ENCODE measurements around the gene ZFAND2B. TPM values are rescaled to one million over a fixed set of nuclear protein-coding genes. Genes with fewer than 3 reads are reported as not detected.

Gene ZFAND2B
- total RNA-seq, 3 donors from 2014 or later: 43.6 to 52.0 (median 45.0) TPM

GRCh38 chr2:219215871-219216534 is 9.4 kb downstream of the ZFAND2B start:
- H3K27me3 ChIP-seq: no peaks in the 10 kb centered on the region
- intact Hi-C loops (cut with DNase I; ENCODE audit: low total_unique reads): no loop called here
- peaks cover 9 to 17% of the 10 kb centered on the region in 2 donors for H3K4me1 ChIP-seq
- no peaks in the 10 kb centered on the region for H3K36me3 ChIP-seq
- no peak overlapping the region for H3K27ac ChIP-seq
- H3K4me3 ChIP-seq: no peak overlapping the region
- no peak for TF ChIP-seq CTCF (IDR thresholded peaks at IDR 0.05)
- no peak for TF ChIP-seq POLR2A (IDR thresholded peaks at IDR 0.05)
- TF ChIP-seq POLR2AphosphoS5 (IDR thresholded peaks at IDR 0.05): no peak
- no peaks in the 10 kb centered on the region for H3K9me3 ChIP-seq
- no peak for DNase-seq (ENCODE audit: low spot score in 2 of 2)

GRCh38 chr2:219216535-219216915 is 9.9 kb downstream of the ZFAND2B start:
- DNase-seq (ENCODE audit: low spot score in 2 of 2): no peak
- no peak for TF ChIP-seq POLR2AphosphoS5 (IDR thresholded peaks at IDR 0.05)
- TF ChIP-seq CTCF (IDR thresholded peaks at IDR 0.05): no peak
- TF ChIP-seq POLR2A (IDR thresholded peaks at IDR 0.05): no peak
- intact Hi-C loops (cut with DNase I; ENCODE audit: low total_unique reads): no loop called here
- no peaks in the 10 kb centered on the region for H3K27me3 ChIP-seq
- no peak overlapping the region for H3K27ac ChIP-seq
- H3K9me3 ChIP-seq: no peaks in the 10 kb centered on the region
- H3K4me3 ChIP-seq: no peak overlapping the region
- peaks cover 3% of the 10 kb centered on the region for H3K36me3 ChIP-seq
- peaks cover 9 to 17% of the 10 kb centered on the region in 2 donors for H3K4me1 ChIP-seq

GRCh38 chr2:219218217-219218731 is 11.7 kb downstream of the ZFAND2B start:
- H3K4me3 ChIP-seq: peak overlapping the region; percentile 55 to 86 (median 66)
- DNase-seq (ENCODE audit: low spot score in 2 of 2): peak; percentile 60 to 74
- peaks cover 3% of the 10 kb centered on the region for H3K36me3 ChIP-seq
- no peaks in the 10 kb centered on the region for H3K27me3 ChIP-seq
- no peak for TF ChIP-seq POLR2AphosphoS5 (IDR thresholded peaks at IDR 0.05)
- TF ChIP-seq CTCF (IDR thresholded peaks at IDR 0.05): no peak
- TF ChIP-seq POLR2A (IDR thresholded peaks at IDR 0.05): no peak
- H3K4me1 ChIP-seq: peaks cover 9 to 17% of the 10 kb centered on the region in 2 donors
- H3K9me3 ChIP-seq: no peaks in the 10 kb centered on the region
- H3K27ac ChIP-seq: peak overlapping the region; percentile 79 to 95
- intact Hi-C loops (cut with DNase I; ENCODE audit: low total_unique reads): no loop called here

GRCh38 chr2:219218732-219219701 is 12.4 kb downstream of the ZFAND2B start, which contains the start of gene ABCB6:
TSS of gene ABCB6 (minus strand) at chr2:219218958. CDS start at chr2:219218673, 285 bp downstream.
- intact Hi-C loops (cut with DNase I; ENCODE audit: low total_unique reads): no loop called here
- H3K4me1 ChIP-seq: peaks cover 9 to 17% of the 10 kb centered on the region in 2 donors
- H3K36me3 ChIP-seq: peaks cover 3% of the 10 kb centered on the region

More at GRCh38 chr2:219218732-219219701, 12.4 kb downstream of the ZFAND2B start, which contains the start of gene ABCB6:
- peak; percentile 29 for TF ChIP-seq POLR2A (IDR thresholded peaks at IDR 0.05)
- no peak for TF ChIP-seq CTCF (IDR thresholded peaks at IDR 0.05)
- peak; percentile 57 to 77 (median 77) for TF ChIP-seq POLR2AphosphoS5 (IDR thresholded peaks at IDR 0.05)
- DNase-seq (ENCODE audit: low spot score in 2 of 2): peak; percentile 94
- H3K27me3 ChIP-seq: no peaks in the 10 kb centered on the region
- peak within 1 kb of the TSS; percentile 55 to 86 (median 66) for H3K4me3 ChIP-seq
- no peaks in the 10 kb centered on the region for H3K9me3 ChIP-seq
- H3K27ac ChIP-seq: peak within 1 kb of the TSS; percentile 79 to 95
